GM21447 (cell line): ENCODE measurements around the gene DAPL1.

Source experiments
- ATAC-seq: cut with Tn5 transposase; IDR thresholded peaks from one replicate; pipeline ENCODE4 v1.9.1; 2021; ENCODE audit not compliant: unreplicated experiment

The DAPL1 gene

DNA sequence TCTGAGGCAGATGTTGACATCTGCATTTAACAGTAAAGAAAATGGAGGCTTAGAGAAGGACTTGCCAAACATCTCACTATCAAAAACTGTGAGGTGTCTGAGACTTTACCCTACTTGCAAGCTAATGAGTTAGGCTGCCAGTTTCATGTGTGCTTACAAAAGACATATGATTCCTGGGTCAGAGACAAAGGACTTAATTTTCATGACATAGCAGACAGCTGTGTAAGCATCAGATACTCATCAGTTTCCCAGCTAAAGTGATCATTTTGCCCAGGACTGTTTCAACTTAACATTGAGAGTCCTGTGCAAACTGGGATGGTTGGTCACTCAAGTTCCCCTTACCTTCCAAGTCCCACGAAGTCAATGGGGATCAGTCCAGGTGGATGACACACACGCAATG lies 18.9 kb upstream of the DAPL1 start:
- no peak for ATAC-seq

DNA sequence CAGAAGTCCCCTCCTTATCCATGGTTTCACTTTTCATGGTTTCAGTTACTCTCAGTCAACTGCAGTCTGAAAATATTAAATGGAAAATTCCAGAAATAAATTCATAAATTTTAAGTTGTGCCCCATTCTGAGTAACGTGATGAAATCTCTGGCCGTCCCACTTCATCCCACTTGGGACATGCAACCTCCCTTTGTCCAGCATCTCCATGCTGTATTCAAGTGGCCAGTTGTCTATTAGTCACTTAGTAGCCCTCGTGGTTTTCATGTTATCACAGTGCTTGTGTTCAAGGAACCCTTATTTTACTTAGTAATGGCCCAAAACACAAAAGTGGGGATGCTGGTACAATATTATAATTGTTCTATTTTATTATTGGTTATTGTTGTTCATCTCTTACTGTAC lies 18.0 kb upstream of the DAPL1 start:
- no peak for ATAC-seq

DNA sequence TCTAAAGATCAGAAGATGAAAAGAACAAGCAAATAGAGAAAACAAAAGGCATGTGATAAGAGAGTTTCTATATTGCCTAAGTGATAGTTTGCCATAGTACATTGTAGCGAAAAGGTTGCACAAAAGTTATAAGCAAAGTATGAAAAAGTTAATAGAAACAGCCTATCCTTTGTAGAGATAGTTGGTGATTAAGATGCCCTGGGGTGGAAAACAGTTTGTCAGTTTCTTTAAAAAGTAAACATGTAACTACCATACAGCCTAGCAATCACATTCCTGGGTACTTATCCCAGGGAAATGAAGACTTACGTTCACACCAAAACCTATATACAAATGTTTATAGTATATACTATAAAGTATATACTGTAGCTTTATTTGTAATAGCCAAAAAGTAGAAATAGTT lies 16.9 kb upstream of the DAPL1 start:
- no peak for ATAC-seq

DNA sequence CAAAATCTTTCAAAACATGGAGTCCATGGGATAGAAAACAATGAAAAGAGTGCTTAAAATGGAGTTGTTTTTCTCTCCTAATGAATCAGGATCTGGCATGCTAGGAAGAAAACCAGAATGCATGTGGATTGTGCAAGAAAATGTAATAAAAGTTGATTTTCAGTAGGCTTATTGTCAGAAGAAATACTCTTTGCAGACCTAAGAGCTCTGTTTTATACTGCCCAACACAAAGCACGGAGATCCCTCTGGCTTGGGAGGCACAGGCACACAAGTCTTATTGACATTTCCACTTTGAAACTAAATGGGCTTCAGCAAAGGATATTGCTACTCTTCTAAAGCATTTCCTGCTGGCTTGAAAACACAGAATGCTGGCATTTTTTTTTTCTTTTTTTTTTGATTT lies 15.5 kb upstream of the DAPL1 start:
- no peak for ATAC-seq

DNA sequence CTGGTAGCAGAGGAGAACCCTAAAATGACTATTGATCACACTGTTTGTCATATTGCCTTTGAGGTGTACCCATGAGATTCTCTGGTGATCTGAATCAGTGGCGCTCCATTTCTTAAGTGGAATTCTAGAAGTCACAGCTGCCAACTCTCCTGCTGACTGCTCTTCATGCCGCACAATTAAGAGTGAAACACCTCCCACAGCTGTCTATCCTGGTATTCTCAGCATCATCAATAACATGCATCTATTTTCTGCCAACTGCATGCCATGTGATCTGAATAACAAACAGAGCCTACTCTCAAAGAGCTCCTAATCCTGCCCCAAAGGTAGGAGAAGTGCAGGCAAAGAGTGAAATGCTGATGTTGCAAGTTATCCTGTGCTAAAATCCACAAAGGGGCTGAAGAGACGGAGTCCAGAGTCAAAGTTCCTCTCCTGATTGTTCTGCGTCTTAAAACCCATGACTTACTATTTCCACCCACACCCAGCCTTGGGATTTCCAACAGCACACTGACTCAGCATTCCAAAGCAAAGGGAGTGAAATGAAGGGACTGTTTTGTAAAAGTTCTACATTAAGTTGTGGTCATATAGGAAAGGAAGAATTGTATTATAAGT lies 13.7 kb upstream of the DAPL1 start:
- ATAC-seq: no peak

DNA sequence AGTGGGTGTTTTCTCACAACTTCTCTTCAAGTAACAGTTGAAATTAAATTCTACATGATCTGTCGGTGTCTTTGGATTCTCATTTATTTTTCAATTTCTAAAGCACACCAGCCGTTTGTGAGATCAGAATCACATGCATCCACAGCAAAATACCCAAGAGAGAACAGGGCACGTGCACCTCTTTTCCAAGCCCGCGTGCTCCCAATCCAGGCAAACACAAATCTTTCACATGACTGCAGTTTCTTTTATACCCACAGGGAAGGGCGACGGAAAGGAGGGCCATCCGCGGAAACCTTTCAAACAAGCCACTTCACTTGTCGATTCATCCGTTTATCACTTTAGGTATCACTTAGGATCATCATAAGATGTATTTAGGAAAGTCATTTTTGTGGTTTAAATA lies 13.0 kb upstream of the DAPL1 start:
- no peak for ATAC-seq

DNA sequence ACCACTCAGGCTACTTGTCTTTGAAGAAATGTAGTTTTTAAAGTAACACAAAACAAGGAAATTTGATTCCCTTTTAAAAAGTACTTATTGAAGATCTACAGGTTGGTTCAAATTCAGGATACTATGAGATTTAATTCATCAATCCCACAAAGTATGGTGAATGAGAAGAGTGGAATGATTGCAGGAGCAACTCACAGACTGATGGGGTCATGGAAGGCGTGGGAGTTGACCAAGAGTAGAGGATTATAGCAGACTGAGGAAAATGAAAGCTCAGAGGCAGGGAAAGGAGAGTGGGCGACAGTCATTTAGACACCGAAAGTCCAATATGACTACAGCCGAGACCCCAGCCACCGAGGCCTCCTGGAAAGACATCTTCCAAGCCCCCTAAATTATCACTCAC lies 12.5 kb upstream of the DAPL1 start:
- ATAC-seq: no peak

DNA sequence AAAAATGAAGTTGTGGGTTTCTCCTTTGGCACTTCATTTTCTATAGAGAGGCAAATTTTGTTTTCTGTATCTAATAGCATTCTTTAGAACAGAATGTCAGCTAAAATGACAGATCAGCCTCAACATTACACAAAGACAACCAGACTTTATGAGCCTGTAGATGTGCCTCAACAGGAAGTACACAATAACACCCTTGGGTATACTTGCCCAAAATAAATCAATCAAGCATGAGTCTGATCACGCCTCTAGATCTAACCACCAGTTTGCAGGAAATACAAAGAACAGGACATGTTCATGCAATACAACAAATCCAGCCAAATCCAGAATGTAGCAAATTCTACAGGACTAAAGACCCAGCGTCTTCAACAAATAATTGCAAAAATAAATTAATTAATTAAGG lies 11.2 kb upstream of the DAPL1 start:
- ATAC-seq: no peak

DNA sequence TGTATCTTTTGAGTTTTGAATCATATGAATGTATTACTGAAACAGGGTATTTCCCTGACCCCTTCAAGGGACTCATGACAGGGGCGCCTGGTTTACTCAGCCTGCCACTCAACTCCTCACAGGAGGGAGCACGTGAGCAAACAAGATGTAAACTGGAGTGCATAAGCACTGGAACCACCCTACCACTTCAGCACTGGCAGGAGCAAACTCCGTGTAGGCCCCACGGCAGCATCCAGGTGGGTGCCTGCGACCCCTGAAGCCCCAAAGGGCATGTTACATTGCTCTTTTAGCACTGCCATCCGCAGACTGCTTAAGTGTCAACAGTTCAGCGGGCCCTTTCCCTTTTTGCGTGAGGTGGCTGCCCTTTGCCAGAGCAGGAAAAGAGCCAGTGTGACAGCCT lies 8.2 kb upstream of the DAPL1 start:
- ATAC-seq: no peak

DNA sequence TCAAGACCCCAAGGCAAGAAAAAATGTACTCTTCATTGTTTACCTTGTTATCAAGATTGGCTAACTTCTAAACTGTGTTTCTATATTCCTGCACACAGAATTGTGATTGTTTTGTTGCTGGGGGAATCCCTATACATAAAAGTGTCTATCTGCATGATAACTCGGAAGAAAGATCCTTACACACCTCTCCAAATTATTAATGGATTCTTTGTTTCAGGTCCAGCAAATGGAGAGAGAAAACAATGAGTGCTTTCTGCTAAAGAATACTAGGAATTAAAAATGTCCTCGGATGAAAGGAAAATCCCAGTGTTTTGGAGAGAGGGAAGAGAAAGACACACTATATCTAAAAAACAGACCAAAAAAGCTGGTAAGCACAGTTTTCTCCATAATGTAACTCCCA lies 6.2 kb upstream of the DAPL1 start:
- no peak for ATAC-seq

DNA sequence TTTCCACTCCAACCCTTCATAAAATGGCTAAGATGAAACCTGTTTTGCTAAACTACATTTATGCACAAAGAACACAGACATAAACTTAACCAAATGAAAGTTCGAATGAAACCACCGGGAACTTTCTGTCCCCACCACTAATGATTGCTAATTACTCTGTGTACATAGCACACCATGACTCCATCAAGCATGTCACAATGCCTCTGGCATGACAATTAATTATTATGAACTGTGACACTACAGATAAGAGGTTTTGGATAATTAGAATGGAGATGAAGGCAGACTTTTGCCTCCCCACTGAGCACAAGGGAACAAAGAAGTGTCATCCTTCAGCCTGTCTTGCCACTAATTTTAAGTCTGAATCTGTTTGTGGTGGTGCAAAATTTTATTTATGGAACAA lies 1.5 kb downstream of the DAPL1 start:
- no peak for ATAC-seq

DNA sequence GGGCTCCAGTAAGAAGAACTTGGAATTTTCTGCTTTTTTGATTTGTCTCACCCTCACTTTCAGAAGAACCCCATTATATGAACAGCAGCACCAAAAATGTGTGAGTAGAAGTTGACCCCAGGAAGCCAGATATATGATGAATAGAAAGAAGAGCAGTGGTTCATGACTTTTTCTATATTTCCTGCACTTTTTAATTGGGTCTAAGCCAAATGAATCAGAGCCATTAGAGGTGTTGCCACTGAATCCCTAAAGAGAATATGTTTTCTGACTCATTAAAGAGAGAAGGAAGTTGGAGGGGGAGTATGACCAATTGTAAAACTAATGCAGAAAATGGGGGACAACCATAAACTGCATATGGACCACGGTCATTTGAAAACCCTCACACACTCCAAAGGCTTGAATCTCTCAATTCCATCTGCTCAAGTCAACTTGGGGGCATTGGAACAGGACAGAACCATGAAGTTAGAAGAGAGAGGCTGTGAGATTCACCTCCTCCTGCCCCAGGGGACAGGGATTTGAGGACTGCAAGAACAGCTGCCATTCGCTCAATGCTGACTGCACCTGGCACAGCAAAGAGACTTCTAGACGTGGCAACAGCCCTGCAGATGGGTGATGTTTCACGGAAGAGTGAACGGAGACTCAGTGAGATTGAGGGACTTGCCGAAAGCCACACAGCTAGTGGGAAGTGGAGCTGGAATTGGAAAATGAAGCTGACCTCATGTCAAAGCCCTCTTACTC lies 3.0 kb downstream of the DAPL1 start:
- ATAC-seq: no peak

DNA sequence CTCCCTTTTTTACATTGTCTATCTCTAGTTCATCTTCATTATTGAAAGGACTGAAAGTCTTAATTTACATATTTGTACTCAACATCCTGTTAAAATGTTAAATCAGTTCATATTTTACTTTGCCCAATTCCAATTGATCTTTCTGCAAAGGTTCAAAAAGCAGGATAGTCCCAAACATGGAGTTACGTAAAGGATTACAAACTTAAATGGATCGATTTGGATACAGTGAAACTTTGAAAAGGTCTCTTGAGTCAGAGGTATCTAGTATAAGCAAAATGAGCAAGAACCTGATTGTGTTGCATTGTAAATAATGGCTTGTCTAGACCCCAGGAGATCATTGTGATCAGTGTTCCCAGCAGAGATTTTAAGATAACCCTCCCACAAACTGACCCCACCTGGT lies 4.1 kb downstream of the DAPL1 start:
- no peak for ATAC-seq

DNA sequence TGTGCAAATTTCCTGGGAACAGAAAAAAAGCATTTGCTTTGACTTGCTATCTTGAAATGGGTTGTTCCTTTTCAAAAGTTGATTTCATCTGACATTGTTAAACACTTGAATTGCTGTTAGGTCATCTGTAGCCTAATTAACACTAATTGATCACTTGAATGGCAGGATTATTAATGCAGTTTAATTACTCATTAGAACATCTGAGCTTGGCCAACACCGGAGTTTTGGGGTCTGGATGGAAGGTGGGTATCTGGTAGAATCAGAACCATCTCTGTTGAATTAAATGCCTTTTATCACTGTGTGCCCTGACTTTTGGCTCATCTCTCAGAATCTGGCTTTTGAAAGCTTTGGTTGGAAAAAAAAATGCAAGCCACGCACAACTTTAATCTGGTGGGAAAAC lies 8.4 kb downstream of the DAPL1 start:
- no peak for ATAC-seq

DNA sequence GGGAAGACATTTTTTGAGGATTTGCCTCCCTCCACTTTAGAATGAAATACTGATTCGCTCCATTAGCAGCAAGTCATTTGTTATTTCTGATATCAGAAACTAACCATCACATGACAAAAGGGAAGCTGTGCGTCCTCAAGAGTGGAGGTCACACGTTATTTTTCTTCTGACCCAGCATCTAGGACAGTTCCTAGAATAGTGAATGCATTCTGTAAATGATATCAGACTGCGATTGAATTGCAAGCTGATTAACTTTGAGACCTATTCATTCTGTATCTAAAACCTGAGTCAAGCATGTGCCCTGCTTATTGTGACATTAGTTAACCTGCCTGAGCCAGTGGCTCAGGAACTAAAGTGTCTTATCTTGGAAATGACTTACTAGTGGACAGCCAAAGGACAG lies 10.1 kb downstream of the DAPL1 start:
- ATAC-seq: no peak

DNA sequence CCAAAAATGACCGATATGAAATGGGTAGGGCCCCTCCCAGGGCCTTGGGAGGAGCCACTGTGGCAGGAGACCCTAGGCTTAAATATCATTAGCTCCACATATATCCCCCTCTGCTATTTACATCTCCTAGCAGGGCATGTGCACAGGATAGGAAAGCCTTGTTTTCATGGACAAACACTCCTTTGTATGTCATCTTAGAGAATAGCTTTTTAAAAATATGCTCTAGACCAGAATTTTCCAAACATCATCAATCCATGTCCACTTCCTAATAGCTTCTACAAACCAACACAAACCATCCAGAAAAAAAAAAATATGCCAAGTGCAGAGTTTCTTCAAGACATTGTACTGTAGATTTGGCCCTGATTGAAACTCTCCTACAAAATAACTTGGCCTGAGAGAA lies 10.8 kb downstream of the DAPL1 start:
- no peak for ATAC-seq

DNA sequence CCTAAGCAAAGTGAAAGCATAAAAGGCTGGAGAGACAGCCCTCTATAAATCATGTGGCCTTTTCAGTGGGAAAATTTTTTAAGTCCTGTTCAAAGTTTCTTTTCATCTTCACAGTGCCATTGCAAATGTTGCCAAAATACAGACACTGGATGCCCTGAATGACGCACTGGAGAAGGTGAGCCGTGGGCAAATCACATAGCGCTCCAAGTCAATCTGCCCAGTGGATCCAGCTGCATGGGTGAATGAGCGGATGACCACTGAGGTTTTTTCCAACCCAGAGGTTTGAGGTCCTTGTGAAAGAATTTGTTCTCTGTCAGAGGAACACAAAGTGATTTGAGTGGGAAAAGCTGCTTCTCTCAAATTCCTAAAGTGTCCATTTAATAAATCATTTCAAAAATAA lies 11.8 kb downstream of the DAPL1 start:
- no peak for ATAC-seq

DNA sequence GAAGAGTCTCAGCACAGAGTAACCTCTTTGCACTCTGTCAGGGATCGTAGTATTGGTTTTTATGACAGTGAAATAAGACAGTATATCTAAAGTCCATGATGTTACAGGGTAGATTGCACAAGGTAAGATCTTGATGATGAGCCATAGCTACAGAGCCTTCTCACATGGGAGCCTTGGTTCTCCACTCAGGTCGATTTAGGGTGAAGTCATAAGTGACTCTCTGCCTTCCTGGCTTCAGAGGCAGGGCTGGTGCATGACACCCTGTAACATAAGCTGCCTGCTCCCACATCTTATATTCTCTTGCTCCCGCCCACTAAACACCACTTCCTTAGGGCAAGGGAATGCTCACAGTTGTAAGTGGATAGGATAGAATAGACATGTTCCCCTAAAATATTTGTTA lies 13.3 kb downstream of the DAPL1 start:
- no peak for ATAC-seq

DNA sequence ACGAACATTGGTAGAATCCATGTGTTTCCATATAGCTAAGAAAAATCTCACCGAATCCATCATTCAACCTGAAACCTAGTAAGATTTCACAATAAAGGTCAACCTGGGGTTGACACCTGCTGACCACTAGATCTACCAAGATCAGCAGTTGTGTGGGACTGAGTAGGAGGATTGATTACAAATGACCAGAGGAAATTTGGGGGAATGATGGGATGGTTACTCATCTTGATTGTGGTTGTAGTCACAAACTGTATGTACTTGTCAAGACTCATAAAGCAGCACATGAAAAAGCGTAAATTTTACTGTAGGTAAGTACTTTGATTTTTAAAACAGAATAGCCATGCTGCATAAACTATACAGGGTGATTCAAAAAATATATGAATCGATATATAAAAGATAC lies 14.7 kb downstream of the DAPL1 start:
- ATAC-seq: no peak

DNA sequence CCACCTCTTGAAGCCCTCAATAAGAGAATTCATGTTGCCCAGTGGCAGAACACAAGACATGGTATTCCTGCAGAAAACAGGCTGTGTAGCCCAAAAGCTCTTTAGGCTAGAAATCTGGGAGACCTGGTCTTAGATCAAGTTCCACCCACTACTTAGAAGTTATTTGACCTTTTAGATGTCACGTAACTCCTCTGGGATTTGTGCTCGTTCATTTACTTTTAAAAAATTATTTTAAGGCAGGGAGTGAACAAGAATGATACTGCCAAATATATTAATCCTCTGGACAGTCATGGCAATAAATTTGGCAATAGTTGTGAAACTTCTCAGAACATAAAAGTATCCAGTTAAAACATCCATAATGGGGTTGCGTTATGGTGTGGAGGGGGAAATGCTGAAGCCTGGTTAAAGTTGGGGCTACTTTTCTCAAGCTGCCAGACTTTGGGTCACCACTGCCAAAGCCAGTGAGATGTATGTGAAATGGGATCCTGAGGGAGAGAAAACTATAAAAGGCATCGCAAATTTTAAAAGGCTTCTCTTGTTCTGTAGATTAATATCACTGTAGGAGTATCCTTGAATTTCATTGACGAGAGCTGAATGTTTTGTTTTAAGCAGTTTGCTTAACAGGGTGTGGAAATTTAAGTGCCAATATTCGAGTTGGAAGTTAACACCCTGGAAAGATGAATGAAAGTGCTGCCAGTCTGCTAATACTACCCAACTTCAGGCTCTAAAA lies 15.8 kb downstream of the DAPL1 start:
- ATAC-seq: no peak

DNA sequence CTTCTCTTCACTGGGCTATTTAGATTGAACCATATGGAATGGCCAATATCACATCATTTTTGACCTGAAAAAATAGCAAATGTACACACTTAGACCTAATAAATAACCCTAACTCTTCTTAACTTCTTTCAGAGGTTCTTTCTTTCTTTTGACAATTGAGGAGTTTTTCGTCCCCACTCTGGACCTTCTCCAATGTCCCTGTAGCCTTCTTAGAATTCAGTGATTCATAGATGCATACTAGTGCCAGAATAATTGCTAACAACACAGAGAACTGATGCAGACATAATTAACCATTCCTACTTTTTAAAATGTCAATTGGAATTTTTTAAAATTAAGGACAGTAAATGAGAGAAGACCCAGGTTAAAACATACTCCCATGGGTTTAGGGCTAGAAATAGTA lies 20.0 kb downstream of the DAPL1 start:
- ATAC-seq: no peak

DNA sequence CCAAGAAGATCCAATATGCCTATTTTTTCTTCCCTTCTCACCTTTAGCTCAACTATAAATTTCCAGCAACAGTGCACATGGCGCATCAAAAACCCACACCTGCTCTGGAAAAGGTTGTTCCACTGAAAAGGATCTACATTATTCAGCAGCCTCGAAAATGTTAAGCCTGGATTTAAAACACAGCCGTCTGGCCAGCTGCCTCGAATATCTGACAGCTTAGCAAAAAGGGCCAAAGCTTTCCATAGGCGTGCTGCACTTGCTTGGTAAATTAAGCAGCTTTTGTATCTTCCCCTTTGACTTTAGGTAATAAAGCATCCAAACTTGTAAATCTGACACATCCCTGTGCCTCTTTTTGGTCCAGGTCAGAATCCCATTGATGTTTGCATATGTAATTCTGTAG lies 20.5 kb downstream of the DAPL1 start:
- no peak for ATAC-seq

DNA sequence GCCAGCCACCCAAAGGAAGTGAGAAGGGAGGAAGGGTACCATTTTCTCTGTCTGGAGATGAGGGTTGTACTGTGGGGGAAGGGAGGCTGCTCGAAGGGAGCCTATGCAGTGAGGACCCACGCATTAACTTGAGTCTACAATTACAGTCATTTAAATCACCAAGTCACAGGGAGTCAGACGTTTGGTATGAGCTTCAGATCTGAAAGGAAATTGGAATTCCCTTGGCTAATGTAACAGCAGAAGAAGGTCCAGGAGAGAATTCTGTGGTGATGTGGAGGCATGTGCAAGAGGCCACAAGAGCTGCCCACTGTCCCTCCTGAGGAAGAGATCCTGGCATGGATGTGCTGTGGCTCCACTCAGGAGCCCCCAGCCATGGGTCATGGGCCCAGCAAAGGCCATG lies 22.5 kb downstream of the DAPL1 start:
- no peak for ATAC-seq
